PC-3 (cell line): ENCODE data around the gene CADM4.

Experiments used
- EZH2 ChIP-seq: fragments of 300-600 bp; sonication (generic); IDR thresholded peaks from one replicate; pipeline ENCODE4 v1.6.1; 2017; ENCODE audit warnings: antibody characterized with exemption, mild to moderate bottlenecking, low read length; ENCODE audit not compliant: unreplicated experiment
- EZH2phosphoT487 ChIP-seq: fragments of 300-600 bp; sonication (generic); IDR thresholded peaks from 2 replicates; pipeline ENCODE4 v1.6.1; 2018; ENCODE audit warnings: mild to moderate bottlenecking, antibody characterized with exemption, low read length, borderline replicate concordance
- TF ChIP-seq, protein P1 (sequence below): fragments of 300-600 bp; sonication (generic); conservative IDR thresholded peaks from 2 replicates; pipeline ENCODE4 v1.5.1; 2017; ENCODE audit warnings: antibody characterized with exemption, low read depth, mild to moderate bottlenecking, low read length

GRCh38 chr19:43682824-43683661, 43.4 kb upstream of the CADM4 start:
- TF ChIP-seq, protein P1, sequence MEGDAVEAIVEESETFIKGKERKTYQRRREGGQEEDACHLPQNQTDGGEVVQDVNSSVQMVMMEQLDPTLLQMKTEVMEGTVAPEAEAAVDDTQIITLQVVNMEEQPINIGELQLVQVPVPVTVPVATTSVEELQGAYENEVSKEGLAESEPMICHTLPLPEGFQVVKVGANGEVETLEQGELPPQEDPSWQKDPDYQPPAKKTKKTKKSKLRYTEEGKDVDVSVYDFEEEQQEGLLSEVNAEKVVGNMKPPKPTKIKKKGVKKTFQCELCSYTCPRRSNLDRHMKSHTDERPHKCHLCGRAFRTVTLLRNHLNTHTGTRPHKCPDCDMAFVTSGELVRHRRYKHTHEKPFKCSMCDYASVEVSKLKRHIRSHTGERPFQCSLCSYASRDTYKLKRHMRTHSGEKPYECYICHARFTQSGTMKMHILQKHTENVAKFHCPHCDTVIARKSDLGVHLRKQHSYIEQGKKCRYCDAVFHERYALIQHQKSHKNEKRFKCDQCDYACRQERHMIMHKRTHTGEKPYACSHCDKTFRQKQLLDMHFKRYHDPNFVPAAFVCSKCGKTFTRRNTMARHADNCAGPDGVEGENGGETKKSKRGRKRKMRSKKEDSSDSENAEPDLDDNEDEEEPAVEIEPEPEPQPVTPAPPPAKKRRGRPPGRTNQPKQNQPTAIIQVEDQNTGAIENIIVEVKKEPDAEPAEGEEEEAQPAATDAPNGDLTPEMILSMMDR: no peak
- TF ChIP-seq EZH2 (no peak), EZH2phosphoT487 (no peak)
